ENCODE results near the gene FBXW8. TPM values are rescaled to one million over a fixed set of nuclear protein-coding genes. Genes with fewer than 3 reads are reported as not detected.

The FBXW8 gene
- total and polyA plus RNA-seq, 12 donors = 2.4 to 11.3 (median 7.4) TPM

DNA sequence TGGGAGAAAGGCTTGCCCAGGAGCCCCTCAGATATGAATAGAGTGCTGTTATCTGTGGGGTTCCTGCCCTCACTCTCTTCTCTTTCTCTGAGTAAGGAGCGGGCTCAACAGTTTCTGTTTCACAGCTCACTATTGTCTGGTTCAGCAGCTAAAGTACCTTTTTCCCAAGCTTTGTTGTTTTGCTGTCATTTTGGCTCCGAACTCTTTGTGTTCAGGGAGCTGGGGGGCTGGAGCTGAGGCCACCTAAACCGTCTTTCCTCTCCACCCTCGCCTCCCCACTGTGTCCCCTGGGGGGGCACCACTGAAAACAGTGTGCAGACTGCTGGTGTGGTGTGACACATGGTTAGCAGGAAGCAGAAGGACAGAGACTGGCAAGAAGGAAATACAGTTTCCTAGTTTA lies 51.4 kb downstream of the FBXW8 start:
- intact Hi-C loops (cut with DNase I) = no loop called here
- TF ChIP-seq, protein P1, sequence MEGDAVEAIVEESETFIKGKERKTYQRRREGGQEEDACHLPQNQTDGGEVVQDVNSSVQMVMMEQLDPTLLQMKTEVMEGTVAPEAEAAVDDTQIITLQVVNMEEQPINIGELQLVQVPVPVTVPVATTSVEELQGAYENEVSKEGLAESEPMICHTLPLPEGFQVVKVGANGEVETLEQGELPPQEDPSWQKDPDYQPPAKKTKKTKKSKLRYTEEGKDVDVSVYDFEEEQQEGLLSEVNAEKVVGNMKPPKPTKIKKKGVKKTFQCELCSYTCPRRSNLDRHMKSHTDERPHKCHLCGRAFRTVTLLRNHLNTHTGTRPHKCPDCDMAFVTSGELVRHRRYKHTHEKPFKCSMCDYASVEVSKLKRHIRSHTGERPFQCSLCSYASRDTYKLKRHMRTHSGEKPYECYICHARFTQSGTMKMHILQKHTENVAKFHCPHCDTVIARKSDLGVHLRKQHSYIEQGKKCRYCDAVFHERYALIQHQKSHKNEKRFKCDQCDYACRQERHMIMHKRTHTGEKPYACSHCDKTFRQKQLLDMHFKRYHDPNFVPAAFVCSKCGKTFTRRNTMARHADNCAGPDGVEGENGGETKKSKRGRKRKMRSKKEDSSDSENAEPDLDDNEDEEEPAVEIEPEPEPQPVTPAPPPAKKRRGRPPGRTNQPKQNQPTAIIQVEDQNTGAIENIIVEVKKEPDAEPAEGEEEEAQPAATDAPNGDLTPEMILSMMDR (IDR thresholded peaks at IDR 0.05) = no peak
- 84 to 87% methylated on average over 4 of the region's 4 CpGs for WGBS, 2 donors
- no peak overlapping the region for H3K27ac ChIP-seq
- peaks cover 0 to 16% (median 7%) of the 10 kb centered on the region in 9 donors for H3K4me1 ChIP-seq
- no peaks in the 10 kb centered on the region for H3K9me3 ChIP-seq
- H3K27me3 ChIP-seq = no peaks in the 10 kb centered on the region
- DNase-seq (no peak), ATAC-seq (no peak)
- no peak overlapping the region for H3K4me3 ChIP-seq
- peaks cover 0 to 34% (median 7%) of the 10 kb centered on the region in 9 donors for H3K36me3 ChIP-seq

DNA sequence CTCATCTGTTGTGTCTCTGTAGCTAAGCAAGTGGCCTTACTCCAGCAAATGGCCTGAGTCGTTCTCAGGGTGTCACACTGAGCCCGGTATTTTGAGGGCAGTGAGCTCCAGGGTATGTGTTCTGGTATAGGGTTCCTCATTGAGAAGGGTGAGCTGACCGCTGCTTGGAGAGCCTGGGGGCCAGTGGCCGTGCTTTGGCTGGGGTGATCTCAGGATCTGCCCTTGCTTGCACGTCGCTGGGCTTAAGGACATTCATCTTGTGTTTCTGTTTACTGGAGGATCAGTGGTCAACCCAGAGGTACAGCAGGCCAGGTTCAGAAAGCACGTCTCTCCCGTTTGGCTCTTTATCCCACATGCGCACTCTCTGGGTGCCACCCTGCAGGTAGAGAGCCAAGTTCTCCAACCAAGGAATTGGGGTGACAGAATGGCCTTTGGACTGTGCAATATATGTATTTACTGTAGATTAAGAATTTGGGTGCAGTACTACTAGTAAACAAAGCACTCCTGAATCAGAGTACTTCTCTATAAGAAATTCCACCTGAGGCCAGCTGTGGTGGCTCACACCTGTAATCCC lies 52.1 kb downstream of the FBXW8 start:
- WGBS, 2 donors = 95 to 96% methylated on average over 9 of the region's 9 CpGs
- no peaks in the 10 kb centered on the region for H3K27me3 ChIP-seq
- H3K4me3 ChIP-seq = no peak overlapping the region
- TF ChIP-seq, protein P1 (IDR thresholded peaks at IDR 0.05) = no peak
- no peaks in the 10 kb centered on the region for H3K9me3 ChIP-seq
- ATAC-seq (no peak), DNase-seq (no peak)
- peaks cover 0 to 16% (median 7%) of the 10 kb centered on the region in 9 donors for H3K4me1 ChIP-seq
- intact Hi-C loops (cut with DNase I) = no loop called here
- peaks cover 0 to 41% (median 7%) of the 10 kb centered on the region in 9 donors for H3K36me3 ChIP-seq
- H3K27ac ChIP-seq = no peak overlapping the region

DNA sequence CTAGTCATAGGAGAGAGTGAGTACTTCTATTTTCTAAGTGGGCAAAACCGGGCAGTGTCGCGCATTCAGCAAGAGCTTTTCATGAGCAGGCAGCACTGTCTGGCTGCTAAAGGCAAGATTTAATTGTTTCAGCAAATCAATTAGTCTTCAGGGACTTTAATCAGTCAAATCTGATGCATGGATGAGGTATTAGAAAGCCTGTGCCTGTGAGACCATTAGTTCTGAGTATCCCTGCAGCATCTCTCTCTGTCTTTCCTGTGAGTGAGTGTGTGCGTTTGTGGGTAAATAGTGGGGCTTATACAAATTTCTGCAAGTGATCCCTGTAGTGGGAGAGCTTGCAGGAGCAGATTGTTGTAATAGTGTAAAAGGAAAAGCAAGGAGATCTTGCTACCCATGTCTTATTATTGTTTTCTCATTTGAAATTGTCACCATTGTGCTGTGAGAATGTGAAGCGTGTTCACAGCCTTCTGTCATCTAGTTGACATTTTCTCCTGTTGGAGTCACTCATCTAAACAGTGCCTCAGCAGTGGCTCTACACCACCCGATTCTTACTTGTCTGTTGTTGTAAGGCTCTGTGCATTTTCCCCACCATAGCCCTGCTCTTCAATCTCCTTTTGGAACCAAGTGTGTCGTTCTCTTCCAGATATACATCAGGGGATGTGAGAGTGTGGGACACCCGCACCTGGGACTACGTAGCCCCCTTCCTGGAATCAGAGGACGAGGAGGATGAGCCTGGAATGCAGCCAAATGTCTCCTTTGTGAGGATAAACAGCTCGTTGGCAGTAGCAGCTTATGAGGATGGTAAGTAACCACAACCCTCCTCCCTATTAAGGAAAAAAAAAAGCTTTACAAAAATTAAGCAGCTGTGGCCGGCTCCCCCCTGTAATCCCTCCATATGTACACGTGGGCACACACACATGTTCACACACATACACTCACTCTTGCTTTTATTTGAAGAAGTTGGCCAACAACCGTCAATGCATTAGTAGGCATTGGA lies 53.6 kb downstream of the FBXW8 start:
- Histone ChIP-seq H3K4me3 (no peak overlapping the region), H3K27ac (no peak overlapping the region), H3K4me1 (peaks cover 0 to 7% (median 3%) of the 10 kb centered on the region in 9 donors), H3K36me3 (peaks cover 0 to 52% (median 7%) of the 10 kb centered on the region in 9 donors), H3K27me3 (no peaks in the 10 kb centered on the region), H3K9me3 (no peaks in the 10 kb centered on the region)
- TF ChIP-seq, protein P1 (IDR thresholded peaks at IDR 0.05) = no peak
- DNase-seq (no peak), ATAC-seq (no peak)
- WGBS, 2 donors = 77 to 79% methylated on average over 14 of the region's 14 CpGs
- intact Hi-C loops (cut with DNase I) = no loop called here

GRCh38 chr12:116968986-116969385 lies 58.2 kb downstream of the FBXW8 start:
- H3K4me1 ChIP-seq = peaks cover 0 to 13% (median 0%) of the 10 kb centered on the region in 9 donors
- no peak overlapping the region for H3K27ac ChIP-seq
- DNase-seq = no peak
- no peak for ATAC-seq
- H3K36me3 ChIP-seq = peaks cover 0 to 75% (median 13%) of the 10 kb centered on the region in 9 donors
- TF ChIP-seq, protein P1 (IDR thresholded peaks at IDR 0.05) = no peak
- no peak overlapping the region for H3K4me3 ChIP-seq
- H3K27me3 ChIP-seq = no peaks in the 10 kb centered on the region
- no peaks in the 10 kb centered on the region for H3K9me3 ChIP-seq
- intact Hi-C loops (cut with DNase I) = no loop called here
- 85 to 87% methylated on average over 5 of the region's 5 CpGs for WGBS, 2 donors
